DND-41 (cell line): ENCODE measurements around the gene MMP24OS.

Experiments
- ATAC-seq: fragments of 200-7000 bp; cut with Tn5 transposase; 3 replicates; pipeline ENCODE4 v1.9.1; 2021; ENCODE audit warnings: low read depth; ENCODE audit not compliant: insufficient read depth
- DNase-seq: peaks from one replicate; pipeline ENCODE4 v3.0.0-alpha.2; 2020
- H2AFZ ChIP-seq: 2 replicates; pipeline ENCODE4 v1.6.0; 2012; ENCODE audit warnings: low read depth, low read length
- H3K27ac ChIP-seq: 2 replicates; pipeline ENCODE4 v1.5.1; 2012; ENCODE audit warnings: low read length, inconsistent platforms
- H3K27me3 ChIP-seq: fragments of 200-600 bp; sonication (generic); 2 replicates; pipeline ENCODE4 v1.6.0; 2012; ENCODE audit warnings: low read length, mild to moderate bottlenecking, inconsistent platforms; ENCODE audit not compliant: insufficient read depth, poor library complexity
- H3K36me3 ChIP-seq: 2 replicates; pipeline ENCODE4 v1.5.1; 2012; ENCODE audit warnings: low read length, inconsistent platforms; ENCODE audit not compliant: insufficient read depth
- H3K4me1 ChIP-seq: 2 replicates; pipeline ENCODE4 v1.5.1; 2012; ENCODE audit warnings: mild to moderate bottlenecking, low read length; ENCODE audit not compliant: insufficient read depth
- H3K4me2 ChIP-seq: 2 replicates; pipeline ENCODE4 v1.6.0; 2012; ENCODE audit warnings: mild to moderate bottlenecking, moderate library complexity, low read length, inconsistent platforms; ENCODE audit not compliant: insufficient read depth
- H3K4me3 ChIP-seq, 2 experiments: fragments of 200-600 bp in 1 of 2; shearing (Covaris generic) in 1 of 2; 2 replicates each; pipeline ENCODE4 v1.5.1; 2012 to 2016; ENCODE audit warnings: inconsistent platforms in 2 of 2, low read length in 2 of 2, mild to moderate bottlenecking in 2 of 2, low read depth in 1 of 2, moderate library complexity in 1 of 2
- H3K79me2 ChIP-seq: 2 replicates; pipeline ENCODE4 v1.6.0; 2012; ENCODE audit warnings: low read length, inconsistent platforms; ENCODE audit not compliant: insufficient read depth
- H3K9ac ChIP-seq: 2 replicates; pipeline ENCODE4 v1.6.0; 2012; ENCODE audit warnings: low read depth, mild to moderate bottlenecking, inconsistent platforms, low read length, moderate library complexity
- H3K9me3 ChIP-seq: 2 replicates; pipeline ENCODE4 v1.5.1; 2012; ENCODE audit warnings: low read length, moderate library complexity, mild to moderate bottlenecking, inconsistent platforms; ENCODE audit not compliant: insufficient read depth, severe bottlenecking
- H4K20me1 ChIP-seq: 2 replicates; pipeline ENCODE4 v1.6.0; 2012; ENCODE audit warnings: low read length; ENCODE audit not compliant: insufficient read depth
- CTCF ChIP-seq: IDR thresholded peaks from 2 replicates; pipeline ENCODE4 v1.5.1; 2012; ENCODE audit warnings: borderline replicate concordance, low read length, moderate library complexity, mild to moderate bottlenecking; ENCODE audit not compliant: poor library complexity, severe bottlenecking; ENCODE audit errors: extremely low read depth
- EZH2 ChIP-seq: IDR thresholded peaks from 3 replicates; pipeline ENCODE4 v1.6.1; 2012; ENCODE audit warnings: borderline replicate concordance, low read depth, mild to moderate bottlenecking, moderate library complexity, low read length, inconsistent platforms; ENCODE audit not compliant: severe bottlenecking

Gene MMP24OS

GRCh38 chr20:35277531-35278395, at the start of gene MMP24OS:
Gene MMP24OS (minus strand): TSS chr20:35278122. CDS start chr20:35277929, 193 bp downstream.
- Histone ChIP-seq H2AFZ (peak within 1 kb of the TSS; percentile 62), H3K9me3 (no peaks in the 10 kb centered on the region), H3K27ac (peak within 1 kb of the TSS; percentile 66), H3K4me1 (peaks cover 17% of the 10 kb centered on the region), H4K20me1 (peaks cover 25% of the 10 kb centered on the region), H3K79me2 (peaks cover 12% of the 10 kb centered on the region), H3K9ac (peak within 1 kb of the TSS; percentile 66), H3K4me3 (peak within 1 kb of the TSS; percentile 38 to 64; a peak in 3 of 4 replicates), H3K4me2 (peak within 1 kb of the TSS; percentile 77), H3K27me3 (no peaks in the 10 kb centered on the region), H3K36me3 (peaks cover 32% of the 10 kb centered on the region)
- DNase-seq: peak; percentile 86
- peak; percentile 89 for ATAC-seq
- TF ChIP-seq EZH2 (no peak), CTCF (peak; percentile 49)

- Histone ChIP-seq H3K27me3 (no peaks in the 10 kb centered on the region), H3K36me3 (peaks cover 7% of the 10 kb centered on the region; the same call in 1 of the 2 replicates), H3K4me3 (no peak overlapping the region), H4K20me1 (no peaks in the 10 kb centered on the region), H3K79me2 (no peaks in the 10 kb centered on the region), H3K9ac (no peak overlapping the region), H3K4me2 (no peak overlapping the region), H2AFZ (no peak overlapping the region), H3K27ac (no peak overlapping the region), H3K9me3 (no peaks in the 10 kb centered on the region), H3K4me1 (no peaks in the 10 kb centered on the region)
- no peak for ATAC-seq
- TF ChIP-seq EZH2 (no peak), CTCF (no peak)
- DNase-seq: no peak
These were observed 49.4 kb upstream of the MMP24OS start for GRCh38 chr20:35327074-35327976.

- no peak overlapping the region for H3K4me3 ChIP-seq
- H3K4me2 ChIP-seq: no peak overlapping the region
- no peaks in the 10 kb centered on the region for H3K27me3 ChIP-seq
- H3K9me3 ChIP-seq: no peaks in the 10 kb centered on the region
- ATAC-seq (no peak), DNase-seq (no peak)
- peaks cover 7% of the 10 kb centered on the region; the same call in 1 of the 2 replicates for H3K36me3 ChIP-seq
- no peaks in the 10 kb centered on the region for H4K20me1 ChIP-seq
- no peak overlapping the region for H2AFZ ChIP-seq
- H3K27ac ChIP-seq: no peak overlapping the region
- no peaks in the 10 kb centered on the region for H3K79me2 ChIP-seq
- TF ChIP-seq EZH2: no peak
- TF ChIP-seq CTCF: no peak
- H3K4me1 ChIP-seq: no peaks in the 10 kb centered on the region
- H3K9ac ChIP-seq: no peak overlapping the region
These were observed 48.8 kb upstream of the MMP24OS start for GRCh38 chr20:35326740-35327073.
